Measurements from ENCODE around the gene MBD1.
"Not testable (repeated sequence)": the region's sequence is repeated elsewhere in the genome, so short reads cannot be mapped to it uniquely, and the experiment has no call there.

MBD1 gene

GRCh38 chr18:50288348-50289107, 7.2 kb upstream of the MBD1 start:
- DNase-seq, result not testable (repeated sequence)

- DNase-seq, result peak; percentile 97 to 98
Measured at GRCh38 chr18:50287441-50288347, 6.4 kb upstream of the MBD1 start, which contains the start of gene CXXC1. Gene CXXC1, minus strand, starts transcription at chr18:50287692. Its CDS starts 103 bp downstream, at chr18:50287589.

GRCh38 chr18:50287028-50287440, 5.7 kb upstream of the MBD1 start:
- no peak for DNase-seq

GRCh38 chr18:50286391-50287027, 5.2 kb upstream of the MBD1 start:
- DNase-seq, result no peak

GRCh38 chr18:50285631-50286321, 4.5 kb upstream of the MBD1 start:
- DNase-seq, result no peak

GRCh38 chr18:50285071-50285470, 3.7 kb upstream of the MBD1 start:
- no peak for DNase-seq

- DNase-seq, result peak; percentile 45 to 48
Measured at GRCh38 chr18:50284255-50284885, 3.0 kb upstream of the MBD1 start.

GRCh38 chr18:50283469-50284209, 2.3 kb upstream of the MBD1 start:
- no peak for DNase-seq

- no peak for DNase-seq
Measured at GRCh38 chr18:50282521-50283335, 1.4 kb upstream of the MBD1 start.

GRCh38 chr18:50281972-50282520, 723 bp upstream of the MBD1 start:
- DNase-seq, result no peak

GRCh38 chr18:50280707-50281294, 522 bp downstream of the MBD1 start:
- no peak for DNase-seq

- no peak for DNase-seq
Measured at GRCh38 chr18:50279752-50280151, 1.6 kb downstream of the MBD1 start.

- no peak for DNase-seq
Measured at GRCh38 chr18:50277942-50278341, 3.4 kb downstream of the MBD1 start.

GRCh38 chr18:50276452-50276851, 4.9 kb downstream of the MBD1 start:
- no peak for DNase-seq

- no peak for DNase-seq
Measured at GRCh38 chr18:50275503-50276036, 5.8 kb downstream of the MBD1 start.

- DNase-seq, result no peak
Measured at GRCh38 chr18:50274941-50275340, 6.4 kb downstream of the MBD1 start.

- DNase-seq, result no peak
Measured at GRCh38 chr18:50274044-50274442, 7.3 kb downstream of the MBD1 start.

- no peak for DNase-seq
Measured at GRCh38 chr18:50273203-50274043, 7.9 kb downstream of the MBD1 start.

GRCh38 chr18:50272568-50272967, 8.8 kb downstream of the MBD1 start:
- no peak for DNase-seq
